ENCODE data around the gene SEMA3D.

Gene SEMA3D

DNA sequence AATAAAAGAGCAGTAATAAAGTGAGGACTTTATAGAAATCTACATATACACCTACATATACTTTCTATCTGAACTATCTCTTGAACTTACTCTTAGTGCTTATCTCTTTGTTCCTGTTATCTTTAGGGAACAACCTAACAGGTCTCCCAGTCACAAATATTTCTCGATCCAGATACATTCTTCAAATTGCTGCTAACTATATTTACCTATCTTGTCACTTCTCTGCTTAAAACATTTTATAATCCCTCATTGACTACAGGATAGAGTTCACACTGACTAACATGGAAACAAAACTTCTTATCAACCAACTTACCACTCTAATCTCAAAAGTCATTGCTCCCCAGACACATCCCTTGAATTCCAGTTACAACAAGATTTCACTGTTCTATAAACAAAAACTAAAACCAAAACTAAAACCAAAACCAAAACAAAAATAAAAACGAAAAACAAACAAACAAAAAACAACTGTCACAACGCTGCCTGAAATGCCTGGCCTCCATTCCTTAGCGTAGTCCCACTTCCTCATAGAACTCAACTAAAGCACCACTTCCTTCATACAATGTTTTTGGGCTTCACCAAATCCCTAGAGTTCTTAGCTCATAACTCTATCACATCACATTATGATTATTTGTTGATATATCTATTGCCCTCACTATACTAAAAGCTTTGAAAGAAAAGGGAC is 134.7 kb downstream of the SEMA3D start:
- Histone ChIP-seq H3K4me3 (ENCODE audit: low read length) (no peak overlapping the region), H3K9ac (ENCODE audit: low read length) (no peak overlapping the region), H3K9me3 (ENCODE audit: control insufficient read depth, low read depth, low read length) (no peaks in the 10 kb centered on the region), H3K27ac (ENCODE audit: low read length) (no peak overlapping the region), H3K4me1 (ENCODE audit: control insufficient read depth, low read depth, low read length) (peaks cover 12% of the 10 kb centered on the region), H3K27me3 (ENCODE audit: control insufficient read depth, insufficient read depth, low read length) (no peaks in the 10 kb centered on the region), H3K36me3 (ENCODE audit: control insufficient read depth, low read depth, low read length) (no peaks in the 10 kb centered on the region)

- Histone ChIP-seq H3K36me3 (ENCODE audit: control insufficient read depth, low read depth, low read length) (no peaks in the 10 kb centered on the region), H3K9ac (ENCODE audit: low read length) (no peak overlapping the region), H3K9me3 (ENCODE audit: control insufficient read depth, low read depth, low read length) (no peaks in the 10 kb centered on the region), H3K4me1 (ENCODE audit: control insufficient read depth, low read depth, low read length) (peaks cover 5% of the 10 kb centered on the region), H3K27ac (ENCODE audit: low read length) (no peak overlapping the region), H3K4me3 (ENCODE audit: low read length) (no peak overlapping the region), H3K27me3 (ENCODE audit: control insufficient read depth, insufficient read depth, low read length) (no peaks in the 10 kb centered on the region)
These were observed 140.3 kb downstream of the SEMA3D start for GRCh38 chr7:85046534-85046933.

- Histone ChIP-seq H3K9ac (ENCODE audit: low read length) (no peak overlapping the region), H3K9me3 (ENCODE audit: control insufficient read depth, low read depth, low read length) (no peaks in the 10 kb centered on the region), H3K27ac (ENCODE audit: low read length) (no peak overlapping the region), H3K4me1 (ENCODE audit: control insufficient read depth, low read depth, low read length) (no peaks in the 10 kb centered on the region), H3K4me3 (ENCODE audit: low read length) (no peak overlapping the region), H3K27me3 (ENCODE audit: control insufficient read depth, insufficient read depth, low read length) (no peaks in the 10 kb centered on the region), H3K36me3 (ENCODE audit: control insufficient read depth, low read depth, low read length) (no peaks in the 10 kb centered on the region)
These were observed 145.1 kb downstream of the SEMA3D start for GRCh38 chr7:85041605-85042216.

DNA sequence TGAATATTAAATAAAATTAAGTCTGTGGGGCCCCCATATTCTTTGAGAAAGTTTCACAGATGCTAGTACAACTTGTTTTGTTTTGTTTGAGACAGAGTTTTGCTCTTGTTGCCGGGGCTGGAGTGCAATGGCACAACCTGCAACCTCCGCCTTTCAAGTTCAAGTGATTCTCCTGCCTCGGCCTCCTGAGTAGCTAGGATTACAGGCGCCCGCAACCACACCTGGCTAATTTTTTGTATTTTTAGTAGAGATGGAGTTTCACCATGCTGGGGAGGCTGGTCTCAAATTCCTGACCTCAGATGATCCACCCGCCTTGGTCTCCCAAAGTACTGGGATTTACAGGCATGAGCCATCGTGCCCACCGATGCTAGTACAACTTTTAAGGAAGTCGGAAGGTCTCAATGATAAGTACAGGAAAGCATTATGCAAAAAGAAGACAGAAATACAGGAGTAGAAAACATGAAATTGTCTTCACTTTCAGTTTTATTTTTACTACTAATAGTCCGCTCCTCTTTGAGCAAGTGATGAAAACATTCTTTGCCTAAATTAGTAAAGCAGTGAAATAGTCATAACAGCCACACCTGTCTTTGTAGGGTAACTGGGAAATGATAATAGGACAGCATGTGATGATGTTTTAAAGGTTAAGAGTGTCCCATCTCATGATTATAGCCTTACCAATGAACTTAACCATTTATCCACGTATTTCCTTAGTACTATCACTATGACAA is 147.5 kb downstream of the SEMA3D start:
- Histone ChIP-seq H3K36me3 (ENCODE audit: control insufficient read depth, low read depth, low read length) (no peaks in the 10 kb centered on the region), H3K9ac (ENCODE audit: low read length) (no peak overlapping the region), H3K27me3 (ENCODE audit: control insufficient read depth, insufficient read depth, low read length) (no peaks in the 10 kb centered on the region), H3K4me3 (ENCODE audit: low read length) (no peak overlapping the region), H3K4me1 (ENCODE audit: control insufficient read depth, low read depth, low read length) (no peaks in the 10 kb centered on the region), H3K27ac (ENCODE audit: low read length) (no peak overlapping the region), H3K9me3 (ENCODE audit: control insufficient read depth, low read depth, low read length) (no peaks in the 10 kb centered on the region)

- Histone ChIP-seq H3K9me3 (ENCODE audit: control insufficient read depth, low read depth, low read length) (no peaks in the 10 kb centered on the region), H3K27ac (ENCODE audit: low read length) (no peak overlapping the region)
These were observed 148.4 kb downstream of the SEMA3D start for GRCh38 chr7:85038466-85038865.

DNA sequence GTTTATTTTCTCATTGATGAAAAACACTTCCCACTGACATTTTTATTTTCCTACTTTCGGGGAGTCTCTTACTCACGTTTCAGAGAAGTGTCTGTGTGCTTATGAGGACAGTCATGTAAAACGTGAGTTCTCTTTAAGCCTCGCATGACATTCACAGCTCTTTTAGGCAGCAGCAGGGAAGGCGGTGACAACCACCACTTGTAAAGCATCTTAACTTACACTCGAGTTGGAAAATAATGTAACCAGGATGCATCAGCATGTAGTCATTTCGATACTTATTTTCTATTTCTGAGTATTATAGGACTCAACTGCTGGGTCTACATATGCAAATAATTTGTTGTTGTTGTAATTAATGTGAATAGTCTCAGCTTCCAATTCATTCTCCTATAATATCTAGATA is 153.6 kb downstream of the SEMA3D start:
- no peak overlapping the region for H3K4me3 ChIP-seq (ENCODE audit: low read length)
- no peaks in the 10 kb centered on the region for H3K36me3 ChIP-seq (ENCODE audit: control insufficient read depth, low read depth, low read length)

More at GRCh38 chr7:85038466-85038865, 148.4 kb downstream of the SEMA3D start:
- Histone ChIP-seq H3K36me3 (ENCODE audit: control insufficient read depth, low read depth, low read length) (no peaks in the 10 kb centered on the region), H3K27me3 (ENCODE audit: control insufficient read depth, insufficient read depth, low read length) (no peaks in the 10 kb centered on the region), H3K4me1 (ENCODE audit: control insufficient read depth, low read depth, low read length) (no peaks in the 10 kb centered on the region), H3K4me3 (ENCODE audit: low read length) (no peak overlapping the region), H3K9ac (ENCODE audit: low read length) (no peak overlapping the region)

GRCh38 chr7:85031475-85031874 is 155.4 kb downstream of the SEMA3D start:
- Histone ChIP-seq H3K27me3 (ENCODE audit: control insufficient read depth, insufficient read depth, low read length) (no peaks in the 10 kb centered on the region), H3K27ac (ENCODE audit: low read length) (no peak overlapping the region), H3K9ac (ENCODE audit: low read length) (no peak overlapping the region), H3K4me1 (ENCODE audit: control insufficient read depth, low read depth, low read length) (no peaks in the 10 kb centered on the region), H3K4me3 (ENCODE audit: low read length) (no peak overlapping the region), H3K9me3 (ENCODE audit: control insufficient read depth, low read depth, low read length) (no peaks in the 10 kb centered on the region), H3K36me3 (ENCODE audit: control insufficient read depth, low read depth, low read length) (no peaks in the 10 kb centered on the region)

More for the DNA sequence above, 153.6 kb downstream of the SEMA3D start:
- Histone ChIP-seq H3K27me3 (ENCODE audit: control insufficient read depth, insufficient read depth, low read length) (no peaks in the 10 kb centered on the region), H3K9ac (ENCODE audit: low read length) (no peak overlapping the region), H3K9me3 (ENCODE audit: control insufficient read depth, low read depth, low read length) (no peaks in the 10 kb centered on the region), H3K27ac (ENCODE audit: low read length) (no peak overlapping the region), H3K4me1 (ENCODE audit: control insufficient read depth, low read depth, low read length) (no peaks in the 10 kb centered on the region)

GRCh38 chr7:85030893-85031292 is 156.0 kb downstream of the SEMA3D start:
- H3K9me3 ChIP-seq (ENCODE audit: control insufficient read depth, low read depth, low read length), result no peaks in the 10 kb centered on the region
- no peaks in the 10 kb centered on the region for H3K4me1 ChIP-seq (ENCODE audit: control insufficient read depth, low read depth, low read length)
- H3K36me3 ChIP-seq (ENCODE audit: control insufficient read depth, low read depth, low read length), result no peaks in the 10 kb centered on the region
- H3K27me3 ChIP-seq (ENCODE audit: control insufficient read depth, insufficient read depth, low read length), result no peaks in the 10 kb centered on the region
- no peak overlapping the region for H3K4me3 ChIP-seq (ENCODE audit: low read length)
- H3K27ac ChIP-seq (ENCODE audit: low read length), result no peak overlapping the region
- H3K9ac ChIP-seq (ENCODE audit: low read length), result no peak overlapping the region

DNA sequence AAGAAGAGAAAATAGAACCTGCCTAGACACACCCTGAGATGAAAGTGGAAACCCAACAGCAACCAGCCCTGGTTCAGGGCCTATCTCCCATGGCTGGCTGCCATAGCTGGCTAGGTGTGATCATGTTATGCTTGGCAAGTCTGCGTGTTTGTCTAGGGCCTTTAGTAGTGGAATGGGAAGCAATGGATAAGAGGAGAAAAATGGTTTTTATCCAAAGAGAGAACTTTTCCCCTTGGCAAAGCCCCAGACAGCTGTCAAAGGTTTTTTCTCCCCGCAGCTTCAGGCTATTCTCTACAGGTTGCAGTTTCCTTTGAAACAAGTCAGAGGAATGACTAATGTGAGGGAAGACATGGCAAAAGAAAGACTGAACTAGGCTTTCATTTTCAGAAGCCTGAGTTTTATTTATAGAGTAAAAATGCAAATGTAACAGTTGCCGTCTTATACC is 161.5 kb downstream of the SEMA3D start:
- H3K27me3 ChIP-seq (ENCODE audit: control insufficient read depth, insufficient read depth, low read length), result no peaks in the 10 kb centered on the region
- H3K4me3 ChIP-seq (ENCODE audit: low read length), result no peak overlapping the region
- no peaks in the 10 kb centered on the region for H3K9me3 ChIP-seq (ENCODE audit: control insufficient read depth, low read depth, low read length)
- H3K36me3 ChIP-seq (ENCODE audit: control insufficient read depth, low read depth, low read length), result no peaks in the 10 kb centered on the region
- no peak overlapping the region for H3K27ac ChIP-seq (ENCODE audit: low read length)
- peaks cover under 1% of the 10 kb centered on the region for H3K4me1 ChIP-seq (ENCODE audit: control insufficient read depth, low read depth, low read length)
- no peak overlapping the region for H3K9ac ChIP-seq (ENCODE audit: low read length)

GRCh38 chr7:85023916-85024315 is 162.9 kb downstream of the SEMA3D start:
- Histone ChIP-seq H3K9me3 (ENCODE audit: control insufficient read depth, low read depth, low read length) (no peaks in the 10 kb centered on the region), H3K36me3 (ENCODE audit: control insufficient read depth, low read depth, low read length) (no peaks in the 10 kb centered on the region), H3K27ac (ENCODE audit: low read length) (no peak overlapping the region), H3K27me3 (ENCODE audit: control insufficient read depth, insufficient read depth, low read length) (no peaks in the 10 kb centered on the region), H3K4me3 (ENCODE audit: low read length) (no peak overlapping the region), H3K9ac (ENCODE audit: low read length) (no peak overlapping the region), H3K4me1 (ENCODE audit: control insufficient read depth, low read depth, low read length) (peaks cover 14% of the 10 kb centered on the region)

DNA sequence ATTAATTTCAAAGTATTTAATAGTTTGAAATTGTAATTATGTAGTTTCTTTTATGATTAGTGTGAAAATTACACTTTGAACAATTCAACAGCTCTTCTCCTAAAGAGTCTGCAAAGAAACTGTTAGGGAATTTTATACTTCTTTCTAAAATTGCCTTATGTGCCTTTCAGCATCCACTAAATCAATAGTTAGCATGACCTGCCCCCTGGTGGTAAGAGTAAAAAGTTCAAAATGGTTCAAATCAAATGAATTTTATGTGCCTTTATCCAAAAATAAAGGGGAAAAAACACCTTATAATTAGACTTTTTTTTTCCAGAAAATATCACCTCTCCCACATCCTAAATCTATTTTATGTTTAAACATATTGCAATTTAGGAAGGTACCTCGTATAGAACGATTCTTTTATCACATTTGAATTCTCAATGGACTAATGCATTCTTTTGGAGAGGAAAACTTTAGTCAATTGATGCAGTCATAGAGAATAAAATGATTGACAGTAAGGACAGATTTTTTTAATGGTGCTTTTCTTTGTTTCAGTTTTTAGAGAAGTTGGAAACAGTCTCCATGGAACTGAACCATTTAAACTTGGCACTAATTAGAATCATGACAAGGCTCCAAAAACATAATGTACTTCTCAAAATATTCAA is 163.7 kb downstream of the SEMA3D start:
- no peaks in the 10 kb centered on the region for H3K36me3 ChIP-seq (ENCODE audit: control insufficient read depth, low read depth, low read length)

More for the DNA sequence above, 163.7 kb downstream of the SEMA3D start:
- no peaks in the 10 kb centered on the region for H3K27me3 ChIP-seq (ENCODE audit: control insufficient read depth, insufficient read depth, low read length)
- no peak overlapping the region for H3K9ac ChIP-seq (ENCODE audit: low read length)
- peaks cover 18% of the 10 kb centered on the region for H3K4me1 ChIP-seq (ENCODE audit: control insufficient read depth, low read depth, low read length)
- no peak overlapping the region for H3K4me3 ChIP-seq (ENCODE audit: low read length)
- H3K27ac ChIP-seq (ENCODE audit: low read length), result no peak overlapping the region
- no peaks in the 10 kb centered on the region for H3K9me3 ChIP-seq (ENCODE audit: control insufficient read depth, low read depth, low read length)

Data from iPS-18a (cell line).